Measurements from ENCODE around the gene ASMT. TPM values are rescaled to one million over a fixed set of nuclear protein-coding genes. Genes with fewer than 3 reads are reported as not detected.
A peak's percentile ranks its signal among the peaks of the same experiment; 100 is the strongest.

Gene ASMT
- total and polyA plus RNA-seq, 10 of the 15 experiments (the other 5 are each of a cell fraction or from before 2014, with no cell fraction given) = 0.18 to 0.29 TPM; not detected in 8

DNA sequence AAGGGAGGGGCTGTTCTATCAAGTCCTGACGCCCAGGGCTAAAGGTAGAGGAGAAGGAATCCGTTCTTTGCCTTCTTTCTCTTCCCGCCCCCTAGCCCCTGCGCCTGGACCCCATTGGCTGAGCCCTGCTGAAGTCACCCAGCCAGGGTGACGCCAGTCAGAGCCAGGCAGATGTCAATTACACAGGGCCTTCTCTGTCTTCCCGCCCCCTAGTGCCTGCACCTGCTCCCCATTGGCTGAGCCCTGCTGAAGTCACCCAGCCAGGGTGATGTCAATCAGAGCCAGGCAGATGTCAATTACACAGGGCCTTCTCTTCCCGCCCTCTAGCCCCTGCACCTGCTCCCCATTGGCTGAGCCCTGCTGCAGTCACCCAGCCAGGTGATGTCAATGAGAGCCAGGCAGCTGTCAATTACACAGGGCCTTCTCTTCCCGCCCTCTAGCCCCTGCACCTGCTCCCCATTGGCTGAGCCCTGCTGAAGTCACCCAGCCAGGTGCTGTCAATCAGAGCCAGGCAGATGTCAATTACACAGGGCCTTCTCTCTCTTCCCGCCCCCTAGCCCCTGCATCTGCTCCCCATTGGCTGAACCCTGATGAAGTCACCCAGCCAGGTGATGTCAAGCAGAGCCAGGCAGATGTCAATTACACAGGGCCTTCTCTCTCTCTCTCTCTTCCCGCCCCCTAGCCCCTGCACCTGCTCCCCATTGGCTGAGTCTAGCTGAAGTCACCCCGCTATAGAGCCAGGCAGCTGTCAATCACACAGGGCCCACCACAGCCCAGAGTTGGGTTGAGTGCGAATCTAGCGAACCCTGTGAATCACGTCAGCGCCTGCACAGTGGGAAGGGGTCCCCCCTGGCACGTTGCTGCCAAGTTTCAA, 46.4 kb downstream of the ASMT start (continued):
- TF ChIP-seq, protein P1, sequence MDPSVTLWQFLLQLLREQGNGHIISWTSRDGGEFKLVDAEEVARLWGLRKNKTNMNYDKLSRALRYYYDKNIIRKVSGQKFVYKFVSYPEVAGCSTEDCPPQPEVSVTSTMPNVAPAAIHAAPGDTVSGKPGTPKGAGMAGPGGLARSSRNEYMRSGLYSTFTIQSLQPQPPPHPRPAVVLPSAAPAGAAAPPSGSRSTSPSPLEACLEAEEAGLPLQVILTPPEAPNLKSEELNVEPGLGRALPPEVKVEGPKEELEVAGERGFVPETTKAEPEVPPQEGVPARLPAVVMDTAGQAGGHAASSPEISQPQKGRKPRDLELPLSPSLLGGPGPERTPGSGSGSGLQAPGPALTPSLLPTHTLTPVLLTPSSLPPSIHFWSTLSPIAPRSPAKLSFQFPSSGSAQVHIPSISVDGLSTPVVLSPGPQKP (IDR thresholded peaks at IDR 0.05; ENCODE audit: low read depth, low read length) = no peak
- TF ChIP-seq RBBP5 (conservative IDR thresholded peaks at IDR 0.05) (no peak), SUZ12 (IDR thresholded peaks at IDR 0.05; ENCODE audit: unreplicated experiment) (no peak), BCL11A (IDR thresholded peaks at IDR 0.05; ENCODE audit: low read depth, low read length) (no peak), PBX3 (IDR thresholded peaks at IDR 0.05; ENCODE audit: insufficient replicate concordance, low read depth, low read length) (peak; percentile 93), KDM1A (IDR thresholded peaks at IDR 0.05; ENCODE audit: borderline replicate concordance) (no peak), MXI1 (IDR thresholded peaks at IDR 0.05; ENCODE audit: low read depth, low read length) (no peak), RELA (IDR thresholded peaks at IDR 0.05; ENCODE audit: borderline replicate concordance, partially characterized antibody) (no peak), DPF2 (IDR thresholded peaks at IDR 0.05) (peak; percentile 91), NFYB (IDR thresholded peaks at IDR 0.05; ENCODE audit: insufficient read depth, low read depth, low read length) (peak; percentile 91), NR2C1 (IDR thresholded peaks at IDR 0.05) (no peak), ATF7 (IDR thresholded peaks at IDR 0.05; ENCODE audit: low read depth) (peak; percentile 73), BHLHE40 (IDR thresholded peaks at IDR 0.05; ENCODE audit: borderline replicate concordance in 1 of 2, low read depth in 2 of 2, low read length in 1 of 2) (no peak; a peak in 1 of 4 replicates), ZNF622 (IDR thresholded peaks at IDR 0.05) (no peak), POLR2A (IDR thresholded peaks at IDR 0.05; ENCODE audit: low read depth, low read length) (peak; percentile 70), CREM (IDR thresholded peaks at IDR 0.05; ENCODE audit: low read depth) (peak; percentile 92), HSF1 (IDR thresholded peaks at IDR 0.05; ENCODE audit: low read depth, low read length) (no peak), MEF2B (IDR thresholded peaks at IDR 0.05; ENCODE audit: partially characterized antibody, poor library complexity, severe bottlenecking) (no peak), PAX5 (IDR thresholded peaks at IDR 0.05; ENCODE audit: borderline replicate concordance, low read depth, low read length) (0 out of 2 replicates have a peak, but pooled peaks have one; percentile 7)
- TF ChIP-seq, protein P2, sequence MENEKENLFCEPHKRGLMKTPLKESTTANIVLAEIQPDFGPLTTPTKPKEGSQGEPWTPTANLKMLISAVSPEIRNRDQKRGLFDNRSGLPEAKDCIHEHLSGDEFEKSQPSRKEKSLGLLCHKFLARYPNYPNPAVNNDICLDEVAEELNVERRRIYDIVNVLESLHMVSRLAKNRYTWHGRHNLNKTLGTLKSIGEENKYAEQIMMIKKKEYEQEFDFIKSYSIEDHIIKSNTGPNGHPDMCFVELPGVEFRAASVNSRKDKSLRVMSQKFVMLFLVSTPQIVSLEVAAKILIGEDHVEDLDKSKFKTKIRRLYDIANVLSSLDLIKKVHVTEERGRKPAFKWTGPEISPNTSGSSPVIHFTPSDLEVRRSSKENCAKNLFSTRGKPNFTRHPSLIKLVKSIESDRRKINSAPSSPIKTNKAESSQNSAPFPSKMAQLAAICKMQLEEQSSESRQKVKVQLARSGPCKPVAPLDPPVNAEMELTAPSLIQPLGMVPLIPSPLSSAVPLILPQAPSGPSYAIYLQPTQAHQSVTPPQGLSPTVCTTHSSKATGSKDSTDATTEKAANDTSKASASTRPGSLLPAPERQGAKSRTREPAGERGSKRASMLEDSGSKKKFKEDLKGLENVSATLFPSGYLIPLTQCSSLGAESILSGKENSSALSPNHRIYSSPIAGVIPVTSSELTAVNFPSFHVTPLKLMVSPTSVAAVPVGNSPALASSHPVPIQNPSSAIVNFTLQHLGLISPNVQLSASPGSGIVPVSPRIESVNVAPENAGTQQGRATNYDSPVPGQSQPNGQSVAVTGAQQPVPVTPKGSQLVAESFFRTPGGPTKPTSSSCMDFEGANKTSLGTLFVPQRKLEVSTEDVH (IDR thresholded peaks at IDR 0.05; ENCODE audit: low read depth, partially characterized antibody) = no peak
- TF ChIP-seq, protein P3, sequence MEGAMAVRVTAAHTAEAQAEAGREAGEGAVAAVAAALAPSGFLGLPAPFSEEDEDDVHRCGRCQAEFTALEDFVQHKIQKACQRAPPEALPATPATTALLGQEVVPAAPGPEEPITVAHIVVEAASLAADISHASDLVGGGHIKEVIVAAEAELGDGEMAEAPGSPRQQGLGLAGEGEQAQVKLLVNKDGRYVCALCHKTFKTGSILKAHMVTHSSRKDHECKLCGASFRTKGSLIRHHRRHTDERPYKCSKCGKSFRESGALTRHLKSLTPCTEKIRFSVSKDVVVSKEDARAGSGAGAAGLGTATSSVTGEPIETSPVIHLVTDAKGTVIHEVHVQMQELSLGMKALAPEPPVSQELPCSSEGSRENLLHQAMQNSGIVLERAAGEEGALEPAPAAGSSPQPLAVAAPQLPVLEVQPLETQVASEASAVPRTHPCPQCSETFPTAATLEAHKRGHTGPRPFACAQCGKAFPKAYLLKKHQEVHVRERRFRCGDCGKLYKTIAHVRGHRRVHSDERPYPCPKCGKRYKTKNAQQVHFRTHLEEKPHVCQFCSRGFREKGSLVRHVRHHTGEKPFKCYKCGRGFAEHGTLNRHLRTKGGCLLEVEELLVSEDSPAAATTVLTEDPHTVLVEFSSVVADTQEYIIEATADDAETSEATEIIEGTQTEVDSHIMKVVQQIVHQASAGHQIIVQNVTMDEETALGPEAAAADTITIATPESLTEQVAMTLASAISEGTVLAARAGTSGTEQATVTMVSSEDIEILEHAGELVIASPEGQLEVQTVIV (IDR thresholded peaks at IDR 0.05; ENCODE audit: borderline replicate concordance, partially characterized antibody) = no peak
